Stimulated activated CD4-positive, alpha-beta T cell treated with anti-CD3 and anti-CD28 coated beads, TNF-alpha, amount 100 ng/mL, for 24 hours (primary cell): ENCODE data around the gene PXDN.

Experiments used
- DNase-seq, 3 experiments: peaks; one replicate each; pipeline ENCODE4 v3.0.0-alpha.2; 2020; ENCODE audit warnings: low read depth in 3 of 3

Gene PXDN

GRCh38 chr2:1648241-1649102, 95.8 kb downstream of the PXDN start:
- no peak for DNase-seq

- no peak for DNase-seq
These were observed 96.7 kb downstream of the PXDN start for GRCh38 chr2:1647417-1648240.

GRCh38 chr2:1645761-1646476, 98.4 kb downstream of the PXDN start:
- no peak for DNase-seq

- no peak for DNase-seq
These were observed 99.9 kb downstream of the PXDN start for GRCh38 chr2:1644427-1644826.

- no peak for DNase-seq
These were observed 101.2 kb downstream of the PXDN start for GRCh38 chr2:1642993-1643619.

- no peak for DNase-seq
These were observed 102.1 kb downstream of the PXDN start for GRCh38 chr2:1642066-1642861.

- DNase-seq = no peak
These were observed 102.8 kb downstream of the PXDN start for GRCh38 chr2:1641523-1641922.

GRCh38 chr2:1640301-1641135, 103.8 kb downstream of the PXDN start:
- DNase-seq = no peak

- no peak for DNase-seq
These were observed 105.0 kb downstream of the PXDN start for GRCh38 chr2:1639086-1639858.

- DNase-seq = no peak
These were observed 105.9 kb downstream of the PXDN start for GRCh38 chr2:1638281-1638860.

GRCh38 chr2:1636791-1637415, 107.4 kb downstream of the PXDN start:
- DNase-seq = no peak

- no peak for DNase-seq
These were observed 108.5 kb downstream of the PXDN start for GRCh38 chr2:1635823-1636222.

- DNase-seq = no peak
These were observed 109.5 kb downstream of the PXDN start for GRCh38 chr2:1634681-1635341.

GRCh38 chr2:1633936-1634587, 110.3 kb downstream of the PXDN start:
- DNase-seq = no peak

GRCh38 chr2:1633092-1633671, 111.1 kb downstream of the PXDN start:
- no peak for DNase-seq

GRCh38 chr2:1632510-1632909, 111.8 kb downstream of the PXDN start:
- DNase-seq = no peak

- DNase-seq = no peak
These were observed 112.3 kb downstream of the PXDN start for GRCh38 chr2:1632002-1632348.
